Rectal smooth muscle tissue (tissue), 1 donor: ENCODE measurements around the gene AADACL3.

Experiments
- H3K27ac ChIP-seq: one replicate; pipeline ENCODE4 v1.7.0; 2013; ENCODE audit warnings: low read depth, low read length, inconsistent platforms
- H3K27me3 ChIP-seq: one replicate; pipeline ENCODE4 v1.7.0; 2013; ENCODE audit warnings: low read length; ENCODE audit not compliant: control insufficient read depth, insufficient read depth
- H3K36me3 ChIP-seq: one replicate; pipeline ENCODE4 v1.7.0; 2013; ENCODE audit warnings: low read length; ENCODE audit not compliant: control insufficient read depth, insufficient read depth
- H3K4me1 ChIP-seq: one replicate; pipeline ENCODE4 v1.7.0; 2013; ENCODE audit warnings: low read length; ENCODE audit not compliant: control insufficient read depth, insufficient read depth
- H3K4me3 ChIP-seq: one replicate; pipeline ENCODE4 v1.7.0; 2013; ENCODE audit warnings: low read length
- H3K9ac ChIP-seq: one replicate; pipeline ENCODE4 v1.7.0; 2013; ENCODE audit warnings: low read length

The AADACL3 gene

GRCh38 chr1:12774801-12775345 lies 59.0 kb downstream of the AADACL3 start:
- H3K27ac ChIP-seq: no peak overlapping the region
- no peaks in the 10 kb centered on the region for H3K4me1 ChIP-seq
- peaks cover 2% of the 10 kb centered on the region for H3K27me3 ChIP-seq
- no peak overlapping the region for H3K9ac ChIP-seq
- H3K36me3 ChIP-seq: no peaks in the 10 kb centered on the region
- H3K4me3 ChIP-seq: no peak overlapping the region

- Histone ChIP-seq H3K4me3 (no peak overlapping the region), H3K27ac (no peak overlapping the region), H3K9ac (no peak overlapping the region), H3K36me3 (no peaks in the 10 kb centered on the region), H3K27me3 (peaks cover 2% of the 10 kb centered on the region), H3K4me1 (no peaks in the 10 kb centered on the region)
Measured at GRCh38 chr1:12775443-12775842, 59.5 kb downstream of the AADACL3 start.

GRCh38 chr1:12776801-12777557 lies 61.1 kb downstream of the AADACL3 start:
- Histone ChIP-seq H3K27me3 (peaks cover 2% of the 10 kb centered on the region), H3K4me1 (no peaks in the 10 kb centered on the region), H3K9ac (no peak overlapping the region), H3K4me3 (no peak overlapping the region), H3K36me3 (no peaks in the 10 kb centered on the region), H3K27ac (no peak overlapping the region)
